Ascending aorta (tissue), 2 donors: ENCODE measurements around the gene C2orf80. TPM values are rescaled to one million over a fixed set of nuclear protein-coding genes. Genes with fewer than 3 reads are reported as not detected.

Experiments used
- DNase-seq, 2 donors: peaks; one replicate each; pipeline ENCODE4 v3.0.0-alpha.2; 2019; ENCODE audit warnings: low spot score in 2 of 2
- H3K27ac ChIP-seq, 2 donors: fragments of 200-600 bp; sonication (generic); one replicate each; pipeline ENCODE4 v1.5.1; 2016 to 2017; ENCODE audit warnings: mild to moderate bottlenecking in 1 of 2
- H3K27me3 ChIP-seq: fragments of 200-600 bp; sonication (generic); one replicate; pipeline ENCODE4 v1.5.1; 2017
- H3K36me3 ChIP-seq, 2 donors: fragments of 200-600 bp; sonication (generic); one replicate each; pipeline ENCODE4 v1.5.1; 2016
- H3K4me1 ChIP-seq, 2 donors: fragments of 200-600 bp; sonication (generic); one replicate each; pipeline ENCODE4 v1.5.1; 2016 to 2017; ENCODE audit warnings: mild to moderate bottlenecking in 1 of 2
- H3K4me3 ChIP-seq, 2 donors: fragments of 200-600 bp; sonication (generic); one replicate each; pipeline ENCODE4 v1.5.1; 2016 to 2017; ENCODE audit warnings: mild to moderate bottlenecking in 1 of 2
- H3K9me3 ChIP-seq, 2 donors: fragments of 200-600 bp; sonication (generic); one replicate each; pipeline ENCODE4 v1.5.1; 2016
- intact Hi-C: fragments of 100-400 bp; cut with DNase I; formaldehyde crosslinking; loops from one replicate; pipeline ENCODE4 v1.15.1; 2023
- total RNA-seq: library from RNA; depleted of rRNA; stranded (reverse); fragments of >200 nt; gene quantifications from one replicate; pipeline ENCODE4 v1.1.0, GENCODE V29; 2016
- TF ChIP-seq, protein P1 (sequence below), 3 experiments: fragments of 200-600 bp in 2 of 3; fragments of 450-650 bp in 1 of 3; sonication (generic) in 2 of 3; IDR thresholded peaks; one replicate each; pipeline ENCODE4 v1.5.1; 2016 to 2019; ENCODE audit warnings: antibody characterized with exemption in 3 of 3, mild to moderate bottlenecking in 1 of 3, moderate library complexity in 1 of 3

The C2orf80 gene
- total RNA-seq, 1 donor from 2014 or later: not detected

DNA sequence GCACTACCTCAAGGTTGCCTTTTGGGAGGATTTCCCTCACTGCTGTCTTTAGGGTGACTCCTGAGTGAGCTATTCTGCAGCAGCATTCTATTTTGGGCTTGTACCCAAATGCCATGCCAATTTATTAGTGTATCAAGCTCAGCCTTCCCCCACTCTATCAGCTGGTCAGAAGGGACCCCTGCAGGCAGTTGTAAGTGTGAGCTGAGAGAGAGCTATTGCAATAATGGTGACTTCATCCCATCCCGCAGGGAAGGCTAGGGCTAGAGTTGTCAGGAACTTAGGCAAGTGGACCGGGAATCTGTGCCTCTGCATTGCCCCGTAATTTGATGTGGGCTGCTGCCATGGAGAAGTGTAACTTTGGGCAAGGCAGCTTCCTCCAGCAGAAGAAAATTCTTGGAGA lies 42.1 kb downstream of the C2orf80 start:
- Histone ChIP-seq H3K27ac (no peak overlapping the region), H3K4me3 (no peak overlapping the region), H3K4me1 (no peaks in the 10 kb centered on the region), H3K36me3 (no peaks in the 10 kb centered on the region), H3K9me3 (no peaks in the 10 kb centered on the region), H3K27me3 (no peaks in the 10 kb centered on the region)
- intact Hi-C loops: no loop called here
- TF ChIP-seq, protein P1, sequence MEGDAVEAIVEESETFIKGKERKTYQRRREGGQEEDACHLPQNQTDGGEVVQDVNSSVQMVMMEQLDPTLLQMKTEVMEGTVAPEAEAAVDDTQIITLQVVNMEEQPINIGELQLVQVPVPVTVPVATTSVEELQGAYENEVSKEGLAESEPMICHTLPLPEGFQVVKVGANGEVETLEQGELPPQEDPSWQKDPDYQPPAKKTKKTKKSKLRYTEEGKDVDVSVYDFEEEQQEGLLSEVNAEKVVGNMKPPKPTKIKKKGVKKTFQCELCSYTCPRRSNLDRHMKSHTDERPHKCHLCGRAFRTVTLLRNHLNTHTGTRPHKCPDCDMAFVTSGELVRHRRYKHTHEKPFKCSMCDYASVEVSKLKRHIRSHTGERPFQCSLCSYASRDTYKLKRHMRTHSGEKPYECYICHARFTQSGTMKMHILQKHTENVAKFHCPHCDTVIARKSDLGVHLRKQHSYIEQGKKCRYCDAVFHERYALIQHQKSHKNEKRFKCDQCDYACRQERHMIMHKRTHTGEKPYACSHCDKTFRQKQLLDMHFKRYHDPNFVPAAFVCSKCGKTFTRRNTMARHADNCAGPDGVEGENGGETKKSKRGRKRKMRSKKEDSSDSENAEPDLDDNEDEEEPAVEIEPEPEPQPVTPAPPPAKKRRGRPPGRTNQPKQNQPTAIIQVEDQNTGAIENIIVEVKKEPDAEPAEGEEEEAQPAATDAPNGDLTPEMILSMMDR (IDR thresholded peaks at IDR 0.05): no peak
- DNase-seq: no peak

DNA sequence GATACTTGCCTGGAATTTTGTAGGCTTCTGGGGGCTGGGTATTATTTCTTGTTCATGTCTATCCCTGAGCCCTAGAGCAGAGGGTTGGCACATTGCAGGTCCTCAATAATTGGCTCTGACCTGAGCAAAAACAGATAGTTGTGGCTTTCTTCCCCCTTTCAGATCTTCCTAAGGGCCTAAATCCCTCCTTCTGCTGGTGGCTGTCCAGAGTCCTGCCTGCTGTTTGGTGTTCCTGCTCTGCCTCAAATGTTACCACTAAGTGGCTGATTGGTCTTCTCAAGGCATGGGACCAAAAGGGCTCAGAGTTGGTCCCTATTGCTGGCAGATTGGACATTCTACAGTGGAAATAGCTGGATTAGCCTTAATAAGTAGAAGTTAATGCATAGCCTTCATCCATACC lies 42.8 kb downstream of the C2orf80 start:
- TF ChIP-seq, protein P1 (IDR thresholded peaks at IDR 0.05): no peak
- Histone ChIP-seq H3K9me3 (no peaks in the 10 kb centered on the region), H3K36me3 (no peaks in the 10 kb centered on the region), H3K4me3 (no peak overlapping the region), H3K27ac (no peak overlapping the region), H3K27me3 (no peaks in the 10 kb centered on the region), H3K4me1 (no peaks in the 10 kb centered on the region)
- intact Hi-C loops: no loop called here
- DNase-seq: no peak

DNA sequence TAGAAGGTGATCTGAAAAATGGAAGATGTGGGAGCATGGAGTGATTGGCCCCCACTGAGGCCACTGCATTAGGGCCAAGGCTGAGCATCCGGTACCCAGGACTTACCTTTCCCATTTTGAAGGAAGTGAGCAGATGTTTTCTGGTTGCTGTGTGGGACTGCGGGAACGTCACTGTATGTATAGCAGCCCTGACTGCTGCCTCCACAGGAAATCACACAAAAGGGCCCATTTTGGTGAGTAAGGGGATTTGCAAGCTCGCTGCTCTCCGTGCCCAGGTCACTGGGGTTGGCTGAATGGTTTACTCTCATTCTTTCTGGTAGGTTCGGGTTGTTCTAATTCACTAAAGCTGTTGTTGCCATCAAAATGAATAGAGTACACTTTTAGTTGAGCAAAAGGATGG lies 43.8 kb downstream of the C2orf80 start, which contains the start of gene CRYGB:
TSS of gene CRYGB (minus strand) at position 153 of the 400 bp plus-strand sequence. CDS start at position 115, 38 bp downstream.
- H3K9me3 ChIP-seq: no peaks in the 10 kb centered on the region
- DNase-seq: no peak
- intact Hi-C loops: no loop called here
- TF ChIP-seq, protein P1 (IDR thresholded peaks at IDR 0.05): no peak
- H3K27ac ChIP-seq: no peak within 1 kb of the TSS
- H3K4me1 ChIP-seq: no peaks in the 10 kb centered on the region
- H3K4me3 ChIP-seq: no peak within 1 kb of the TSS
- H3K36me3 ChIP-seq: no peaks in the 10 kb centered on the region
- H3K27me3 ChIP-seq: no peaks in the 10 kb centered on the region

DNA sequence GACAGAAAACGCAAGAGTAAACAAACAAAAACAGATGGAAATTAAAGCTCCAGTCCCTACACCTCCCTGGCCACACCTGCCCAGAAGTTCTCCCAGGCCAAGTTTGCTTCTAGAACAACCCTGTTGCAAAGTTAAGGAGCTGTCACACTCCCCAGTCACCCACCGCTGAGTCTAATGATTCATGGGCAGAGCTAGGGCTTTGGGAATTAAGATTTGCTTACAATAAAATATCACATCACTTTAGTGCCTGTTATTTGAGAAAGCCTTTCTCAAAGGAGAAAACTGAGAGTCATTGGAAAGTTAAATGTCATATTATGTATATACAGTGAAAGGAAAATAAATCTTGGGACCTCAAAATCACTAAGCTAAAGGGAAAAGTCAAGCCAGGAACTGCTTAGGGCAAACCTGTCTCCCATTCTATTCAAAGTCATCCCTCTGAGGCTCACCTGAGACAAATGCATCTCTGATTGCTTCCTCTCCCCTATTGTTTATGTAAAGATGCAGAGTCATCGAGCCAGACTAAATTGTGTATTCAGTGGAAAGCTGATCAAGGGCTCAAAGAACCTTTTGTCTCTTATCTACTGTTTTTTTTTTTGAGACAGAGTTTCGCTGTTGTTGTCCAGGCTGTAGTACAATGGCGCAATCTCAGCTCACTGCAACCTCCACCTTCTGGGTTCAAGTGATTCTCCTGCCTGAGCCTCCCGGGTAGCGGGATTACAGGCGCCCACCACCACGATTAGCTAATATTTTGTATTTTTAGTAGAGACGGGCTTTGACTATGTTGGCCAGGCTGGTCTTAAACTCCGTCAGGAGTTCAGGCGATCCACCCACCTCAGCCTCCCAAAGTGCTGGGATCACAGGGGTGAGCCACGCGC lies 46.7 kb downstream of the C2orf80 start:
- Histone ChIP-seq H3K4me3 (no peak overlapping the region), H3K27me3 (no peaks in the 10 kb centered on the region), H3K9me3 (no peaks in the 10 kb centered on the region), H3K4me1 (no peaks in the 10 kb centered on the region), H3K27ac (no peak overlapping the region), H3K36me3 (no peaks in the 10 kb centered on the region)
- TF ChIP-seq, protein P1 (IDR thresholded peaks at IDR 0.05): no peak
- no peak for DNase-seq
- intact Hi-C loops: no loop called here

DNA sequence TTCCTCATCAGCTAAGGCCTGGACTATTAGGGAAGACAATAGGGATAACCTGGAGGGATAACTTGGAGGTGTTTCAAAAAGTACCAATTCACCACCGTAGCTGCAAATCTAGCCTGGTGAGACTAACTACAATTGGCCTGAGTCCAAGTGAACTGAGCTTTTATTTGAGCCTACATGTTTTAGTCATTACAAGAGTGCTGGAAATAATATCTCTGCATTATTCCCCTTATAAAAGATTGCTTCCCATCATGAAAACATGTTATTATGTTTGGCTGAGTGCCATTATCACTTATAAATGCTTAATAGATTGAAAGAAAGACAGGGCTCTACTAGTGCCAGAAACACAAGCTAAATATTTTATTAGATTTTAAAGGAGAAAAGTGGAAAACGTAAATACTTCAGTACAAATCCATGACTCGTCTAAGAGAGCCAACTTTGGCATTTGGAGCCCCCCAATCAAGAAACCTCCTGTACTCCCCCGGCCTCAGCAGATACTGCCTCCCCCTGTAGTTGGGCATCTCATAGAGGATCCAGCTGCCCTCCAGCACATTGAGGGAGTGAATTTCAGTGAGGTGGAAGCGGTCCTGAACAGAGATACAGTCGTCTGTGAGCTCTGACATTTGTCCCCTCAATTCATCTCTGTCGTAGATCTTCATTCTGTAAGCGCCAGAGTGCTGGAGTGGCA lies 47.4 kb downstream of the C2orf80 start:
- Histone ChIP-seq H3K4me1 (no peaks in the 10 kb centered on the region), H3K36me3 (no peaks in the 10 kb centered on the region), H3K27me3 (no peaks in the 10 kb centered on the region), H3K9me3 (no peaks in the 10 kb centered on the region), H3K27ac (no peak overlapping the region), H3K4me3 (no peak overlapping the region)
- no peak for DNase-seq
- intact Hi-C loops: no loop called here
- TF ChIP-seq, protein P1 (IDR thresholded peaks at IDR 0.05): no peak
